Effector memory CD8-positive, alpha-beta T cell (primary cell): ENCODE measurements around the gene FAM199X.
"Not testable (repeated sequence)": the region's sequence is repeated elsewhere in the genome, so short reads cannot be mapped to it uniquely, and the experiment has no call there.

Source experiments
- ATAC-seq: fragments of 150-1000 bp; cut with Tn5 transposase; replicated peaks from 2 replicates; pipeline ENCODE4 v1.10.0; 2021; ENCODE audit warnings: mild to moderate bottlenecking, moderate library complexity
- DNase-seq, 3 experiments: peaks; one replicate each; pipeline ENCODE4 v3.0.0; 2021
- H3K27ac Mint-ChIP-seq, 2 donors: one replicate each; pipeline ENCODE4 v1.8.0; 2022; ENCODE audit warnings: mild to moderate bottlenecking in 2 of 2, mixed read lengths in 2 of 2, moderate library complexity in 2 of 2
- H3K27me3 Mint-ChIP-seq, 2 donors: one replicate each; pipeline ENCODE4 v1.8.0; 2022; ENCODE audit warnings: mixed read lengths in 2 of 2
- H3K36me3 Mint-ChIP-seq: one replicate; pipeline ENCODE4 v1.8.0; 2022; ENCODE audit warnings: mild to moderate bottlenecking, moderate library complexity, mixed read lengths; ENCODE audit not compliant: insufficient read depth
- H3K4me1 Mint-ChIP-seq, 2 donors: one replicate each; pipeline ENCODE4 v1.8.0; 2022; ENCODE audit warnings: low read depth in 2 of 2, mixed read lengths in 2 of 2
- H3K4me3 Mint-ChIP-seq, 2 donors: one replicate each; pipeline ENCODE4 v1.8.0; 2022; ENCODE audit warnings: mild to moderate bottlenecking in 2 of 2, mixed read lengths in 2 of 2, moderate library complexity in 2 of 2
- H3K9me3 Mint-ChIP-seq, 2 donors: one replicate each; pipeline ENCODE4 v1.8.0; 2022; ENCODE audit warnings: mixed read lengths in 2 of 2

FAM199X gene

DNA sequence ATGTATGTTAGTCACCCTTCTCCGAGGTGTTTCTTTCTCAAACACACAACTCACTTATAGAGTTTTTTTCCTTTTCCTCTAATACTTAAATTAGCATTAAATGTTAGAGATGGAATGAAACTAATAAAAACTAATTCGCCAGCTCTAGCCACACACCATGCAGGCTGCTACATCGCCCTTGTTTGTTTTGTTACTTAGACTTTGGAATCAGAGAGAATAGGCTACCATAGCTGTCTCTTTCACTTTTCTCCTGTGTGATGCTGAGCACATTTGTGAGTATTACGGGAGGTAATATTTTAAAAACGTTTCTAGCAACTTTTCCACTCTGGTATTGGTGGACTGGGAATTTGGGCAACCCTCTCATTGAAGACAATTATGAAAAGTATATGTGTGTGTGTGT, 44.9 kb downstream of the FAM199X start:
- H3K27ac Mint-ChIP-seq: no peak overlapping the region
- H3K27me3 Mint-ChIP-seq: peaks cover 4 to 8% of the 10 kb centered on the region in 2 donors
- DNase-seq (no peak), ATAC-seq (no peak)
- no peaks in the 10 kb centered on the region for H3K9me3 Mint-ChIP-seq
- no peaks in the 10 kb centered on the region for H3K4me1 Mint-ChIP-seq
- H3K36me3 Mint-ChIP-seq: no peaks in the 10 kb centered on the region
- H3K4me3 Mint-ChIP-seq: no peak overlapping the region

GRCh38 chrX:104230060-104230459, 63.8 kb downstream of the FAM199X start:
- DNase-seq, ATAC-seq, H3K4me3 Mint-ChIP-seq, H3K27me3 Mint-ChIP-seq, H3K4me1 Mint-ChIP-seq, H3K9me3 Mint-ChIP-seq, H3K27ac Mint-ChIP-seq, H3K36me3 Mint-ChIP-seq: not testable (repeated sequence)
